Lung microvascular endothelial cell (primary cell): ENCODE data around the gene DNM1L. TPM values are rescaled to one million over a fixed set of nuclear protein-coding genes. Genes with fewer than 3 reads are reported as not detected.

Experiments used
- DNase-seq, 2 donors: peaks; one replicate each; pipeline versions ENCODE4 v3.0.0 to v3.0.0-alpha.2; 2010; ENCODE audit warnings: low read depth in 2 of 2
- total RNA-seq: library from RNA; depleted of rRNA; stranded (reverse); fragments of >200 nt; gene quantifications from 2 replicates; pipeline ENCODE4 v1.2.1, GENCODE V29; 2014

Gene DNM1L
- 57.8 and 61.9 TPM in 2 replicates for total RNA-seq

DNA sequence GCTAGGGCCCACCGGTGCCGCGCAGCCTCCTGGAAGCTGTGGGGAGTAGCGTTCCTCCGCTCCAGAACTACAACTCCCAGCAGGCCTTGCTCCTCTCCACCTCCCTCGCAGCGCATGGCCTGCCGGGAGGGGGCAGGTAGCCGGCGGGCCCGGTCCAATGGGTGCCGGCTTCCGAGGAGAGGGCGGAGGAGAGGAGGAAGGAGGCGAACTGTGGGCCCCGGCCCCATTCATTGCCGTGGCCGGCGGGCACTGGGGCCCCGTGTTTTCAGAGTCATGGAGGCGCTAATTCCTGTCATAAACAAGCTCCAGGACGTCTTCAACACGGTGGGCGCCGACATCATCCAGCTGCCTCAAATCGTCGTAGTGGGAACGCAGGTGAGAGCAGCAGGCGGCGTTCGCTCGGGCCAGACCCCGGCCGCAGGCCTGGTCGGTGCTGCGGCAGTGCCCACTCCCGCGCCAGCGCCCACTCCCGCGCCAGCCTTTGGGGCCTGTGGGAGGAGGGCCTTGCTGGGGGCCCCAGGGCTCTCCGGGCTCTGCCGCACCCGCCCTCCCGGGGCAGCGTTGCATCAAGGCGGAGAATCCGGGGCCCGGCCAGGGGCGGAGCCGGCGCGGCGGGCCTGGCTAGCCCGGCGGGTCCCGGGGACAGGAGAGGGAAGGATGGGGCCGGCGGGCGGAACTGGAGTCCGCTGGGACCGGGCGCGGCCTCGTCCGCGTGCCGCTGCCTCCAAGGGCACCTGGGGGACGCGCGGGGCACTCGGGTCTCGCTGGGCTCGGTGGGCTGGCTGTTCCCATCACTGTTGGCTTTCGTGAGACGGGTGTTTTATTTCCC lies at the start of gene DNM1L:
DNM1L (plus strand) TSS at position 211 of the 829 bp plus-strand sequence; CDS start at position 274, 63 bp downstream.
- peak; percentile 97 to 98 for DNase-seq

GRCh38 chr12:32641287-32641901 lies 37.7 kb upstream of the DNM1L start:
- no peak for DNase-seq

DNA sequence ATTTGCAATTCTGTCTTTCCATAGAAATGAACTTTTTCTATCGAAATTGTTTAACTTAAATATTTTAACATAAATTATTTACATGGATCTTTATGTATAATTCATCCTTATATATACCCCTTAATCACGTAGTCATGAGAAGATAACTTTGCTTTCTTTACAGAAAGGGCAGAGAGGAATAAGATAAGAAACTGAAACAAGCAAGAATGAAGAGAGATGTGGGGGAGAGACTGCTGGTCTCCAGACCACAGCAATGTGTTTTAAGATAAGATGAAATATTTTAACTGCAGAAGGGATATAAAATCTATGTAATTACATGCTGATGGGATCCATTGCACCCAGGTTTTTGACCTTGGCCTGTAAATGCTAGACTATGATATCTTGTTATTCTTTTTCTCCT lies 34.7 kb upstream of the DNM1L start:
- DNase-seq: no peak

- no peak for DNase-seq
These were observed 31.8 kb upstream of the DNM1L start for GRCh38 chr12:32647275-32647674.

DNA sequence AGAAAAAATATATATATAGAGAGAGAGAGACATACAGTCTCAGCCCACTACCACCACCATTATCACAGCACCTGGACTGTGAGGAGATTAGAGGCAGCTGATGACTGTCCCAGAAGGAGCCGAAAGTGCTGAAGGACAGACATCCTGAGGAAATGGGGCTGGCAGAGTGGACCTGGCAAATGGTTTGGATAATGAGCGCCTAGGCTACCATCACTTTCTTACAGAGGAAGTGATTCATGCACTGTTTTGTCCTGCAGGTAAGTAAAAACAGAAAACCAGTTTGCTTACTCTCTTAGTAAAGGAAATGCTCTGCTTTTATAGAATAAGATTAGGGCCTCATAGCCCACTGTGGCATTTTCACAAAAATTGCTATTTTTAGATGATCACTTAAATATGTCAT lies 28.6 kb upstream of the DNM1L start:
- DNase-seq: peak; percentile 53 to 71

DNA sequence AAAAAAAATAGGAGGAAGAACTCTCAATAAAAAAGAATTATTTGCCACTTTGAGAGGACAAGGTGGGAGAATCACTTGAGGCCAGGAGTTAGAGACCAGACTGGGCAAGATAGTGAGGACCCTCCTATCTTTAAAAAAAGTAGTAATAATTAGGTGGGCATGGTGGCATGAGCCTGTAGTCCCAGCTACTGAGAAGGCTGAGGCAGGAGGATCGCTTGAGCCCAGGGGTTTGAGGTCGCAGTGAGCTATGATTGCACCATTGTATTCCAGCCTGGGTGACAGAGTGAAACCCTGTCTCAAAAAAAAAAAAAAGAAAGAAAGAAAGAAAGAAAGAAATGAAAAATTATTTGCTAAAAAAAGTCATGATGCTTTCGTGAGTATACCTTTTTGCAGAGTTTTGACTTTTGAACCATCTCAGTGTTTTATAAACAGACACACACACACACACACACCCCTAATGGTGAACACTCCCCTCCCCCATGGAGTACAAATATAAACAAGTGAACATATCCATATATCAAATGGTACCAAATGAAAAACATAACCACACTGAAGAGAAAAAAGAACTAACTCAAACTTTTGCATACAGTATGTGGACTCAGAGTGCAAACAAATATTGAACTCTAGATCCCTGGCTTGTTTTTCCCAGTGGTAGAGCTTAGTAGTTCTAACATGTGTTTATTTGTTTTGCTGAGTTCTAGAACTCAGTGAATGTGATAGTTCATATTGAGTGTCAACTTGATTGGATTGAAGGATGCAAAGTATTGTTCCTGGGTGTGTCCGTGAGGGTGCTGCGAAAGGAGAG lies 27.7 kb upstream of the DNM1L start:
- DNase-seq: no peak

- DNase-seq: no peak
These were observed 27.2 kb upstream of the DNM1L start for GRCh38 chr12:32651956-32652210.

- DNase-seq: no peak
These were observed 19.1 kb upstream of the DNM1L start for GRCh38 chr12:32659908-32660440.

- no peak for DNase-seq
These were observed 17.4 kb upstream of the DNM1L start for GRCh38 chr12:32661706-32662105.

- no peak for DNase-seq
These were observed 16.4 kb upstream of the DNM1L start for GRCh38 chr12:32662665-32663064.

- no peak for DNase-seq
These were observed 13.1 kb upstream of the DNM1L start for GRCh38 chr12:32666018-32666417.

GRCh38 chr12:32669584-32669983 lies 9.5 kb upstream of the DNM1L start:
- DNase-seq: no peak

DNA sequence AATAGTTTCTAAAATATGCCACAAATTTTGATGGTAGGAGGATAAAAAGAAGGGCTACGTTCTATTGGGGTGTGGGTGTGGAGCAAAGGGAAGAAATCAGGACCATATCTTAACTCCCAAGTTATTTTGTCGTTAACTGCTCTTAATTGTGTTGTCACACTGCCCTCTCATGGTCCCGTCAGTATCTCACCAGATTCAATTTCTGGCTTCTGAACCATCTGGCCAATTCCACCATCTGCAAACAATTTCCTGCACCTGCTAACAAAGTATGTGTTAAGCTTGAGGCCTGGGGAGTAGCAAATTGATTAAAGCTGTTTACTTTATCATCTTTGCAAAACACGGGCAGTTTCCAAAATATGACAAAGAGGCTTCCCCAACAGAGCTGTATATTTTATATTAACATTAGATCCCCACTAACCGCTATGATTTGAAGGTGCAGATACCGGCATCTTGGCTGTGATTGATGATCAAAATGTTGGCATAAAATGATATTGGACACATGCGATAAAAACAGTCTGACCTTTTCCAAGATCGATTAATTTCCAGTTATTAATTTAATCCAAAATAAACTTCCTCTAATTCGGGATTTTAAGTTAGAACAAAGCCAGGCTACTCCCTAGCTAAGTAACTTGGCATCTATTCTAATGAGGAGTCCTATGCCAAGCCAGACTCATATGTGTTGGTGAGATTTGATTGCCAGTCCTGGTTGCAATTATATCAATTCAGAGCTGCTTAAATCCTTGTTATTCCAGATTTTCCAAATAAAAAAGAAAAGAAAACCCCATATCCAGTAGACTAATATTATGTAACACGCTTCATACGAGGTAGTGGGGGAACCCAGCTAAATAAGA lies 6.9 kb upstream of the DNM1L start:
- DNase-seq: peak; percentile 80 to 87

DNA sequence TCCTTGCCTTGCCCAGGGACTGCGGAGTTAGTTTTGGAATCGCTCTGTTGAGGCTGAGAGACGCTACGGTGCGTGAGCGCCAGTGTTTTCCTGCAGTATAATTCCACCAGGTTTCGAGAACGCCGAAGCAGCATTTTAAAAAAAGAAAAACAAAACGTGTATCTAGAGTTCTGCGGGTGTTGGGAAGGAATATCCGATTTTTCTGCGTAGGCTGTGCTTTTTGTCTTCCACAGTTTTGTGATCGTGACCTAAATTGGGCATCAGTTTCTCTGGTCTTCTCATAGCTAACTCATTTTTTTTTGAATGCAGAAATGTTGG lies 778 bp downstream of the DNM1L start:
- DNase-seq: no peak

DNA sequence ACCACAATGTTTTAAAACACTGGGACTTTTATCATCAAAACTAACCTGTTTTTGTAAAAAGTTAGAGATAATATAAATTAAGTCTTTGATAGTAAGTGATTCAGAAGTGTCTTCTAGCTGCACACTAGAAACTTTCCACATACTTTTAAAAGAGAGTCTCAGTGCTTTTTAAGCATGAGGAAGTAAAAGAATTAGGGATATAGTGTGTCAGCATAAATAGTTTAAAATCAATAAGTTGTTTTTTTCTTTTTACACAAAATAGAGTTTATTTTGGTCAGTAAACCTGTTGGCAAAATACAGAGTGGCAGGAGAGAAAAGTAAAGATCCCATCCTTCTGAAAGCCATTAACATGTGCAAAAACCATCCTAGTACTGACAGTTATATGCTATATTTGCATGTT lies 1.7 kb downstream of the DNM1L start:
- no peak for DNase-seq

GRCh38 chr12:32681272-32681671 lies 2.2 kb downstream of the DNM1L start:
- DNase-seq: no peak

GRCh38 chr12:32686340-32686739 lies 7.2 kb downstream of the DNM1L start:
- no peak for DNase-seq

DNA sequence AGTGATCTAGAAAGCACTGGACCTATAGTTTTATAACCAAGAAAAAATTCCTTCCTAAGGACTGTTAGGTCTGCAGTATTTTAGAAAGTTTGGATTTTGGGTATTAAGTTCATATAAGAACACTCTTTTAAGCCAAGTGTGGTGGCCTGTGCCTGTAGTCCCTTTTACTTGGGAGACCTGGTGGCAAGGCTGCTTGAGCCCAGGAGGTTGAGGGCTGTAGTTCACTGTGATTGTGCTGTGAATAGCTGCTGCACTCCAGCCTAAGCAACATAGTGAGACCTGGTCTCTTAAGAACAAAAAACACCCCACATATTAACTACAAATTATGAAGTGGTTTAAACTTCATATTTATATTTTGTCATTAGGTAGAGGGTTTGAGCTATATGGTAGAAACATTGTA lies 9.7 kb downstream of the DNM1L start:
- DNase-seq: no peak

DNA sequence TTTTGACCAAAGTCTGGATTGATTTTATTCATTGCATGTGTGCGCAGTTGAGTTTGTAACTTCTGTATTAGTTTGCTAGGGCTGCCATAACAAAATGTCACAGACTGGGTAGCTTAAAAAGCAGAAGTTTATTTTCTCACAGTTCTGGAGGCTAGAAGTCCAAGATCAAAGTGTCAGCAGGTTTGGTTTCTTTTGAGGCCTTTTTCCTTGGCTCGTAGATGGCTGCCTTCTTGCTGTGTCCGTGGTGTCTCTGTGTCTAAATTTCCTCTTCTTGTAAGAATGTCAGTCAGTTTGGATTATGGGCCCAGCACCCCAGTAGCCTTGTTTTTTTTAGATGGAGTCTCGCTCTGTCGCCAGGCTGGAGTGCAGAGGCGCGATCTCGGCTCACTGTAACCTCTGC lies 11.8 kb downstream of the DNM1L start:
- DNase-seq: no peak

- DNase-seq: no peak
These were observed 13.3 kb downstream of the DNM1L start for GRCh38 chr12:32692358-32692757.

GRCh38 chr12:32693036-32693435 lies 13.9 kb downstream of the DNM1L start:
- no peak for DNase-seq

DNA sequence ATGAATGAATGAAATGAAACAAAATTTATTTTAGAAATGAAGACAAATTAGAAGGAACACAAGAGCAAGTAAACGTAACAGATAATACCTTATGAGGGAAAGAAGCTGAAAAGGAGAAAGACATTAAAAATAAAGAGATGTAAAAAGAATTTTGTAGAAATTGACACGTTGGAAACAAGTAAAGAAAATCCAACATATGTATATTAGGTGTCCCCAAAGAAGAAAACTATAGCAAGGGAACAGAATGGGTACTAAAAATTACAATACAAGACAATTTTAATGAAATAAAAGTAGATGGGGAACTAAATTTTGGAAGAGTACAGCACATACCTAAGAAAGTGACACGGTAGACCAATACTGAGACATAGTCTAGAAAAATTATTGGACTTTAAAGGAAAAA lies 16.7 kb downstream of the DNM1L start:
- no peak for DNase-seq
